SJCRH30 (cell line): ENCODE results near the gene CBX4. TPM values are rescaled to one million over a fixed set of nuclear protein-coding genes. Genes with fewer than 3 reads are reported as not detected.

ENCODE experiments used
- DNase-seq, 2 experiments: peaks; one replicate each; pipeline ENCODE4 v3.0.0-alpha.2; 2015 to 2020
- H3K27ac ChIP-seq: fragments of 250-450 bp; sonication (Bioruptor Pico); 2 replicates; pipeline ENCODE4 v1.5.1; 2020; ENCODE audit warnings: mild to moderate bottlenecking, moderate library complexity
- H3K27me3 ChIP-seq: fragments of 250-450 bp; sonication (Bioruptor Pico); 2 replicates; pipeline ENCODE4 v1.5.1; 2020; ENCODE audit warnings: mild to moderate bottlenecking, moderate library complexity
- H3K36me3 ChIP-seq: fragments of 250-450 bp; sonication (Bioruptor Pico); 2 replicates; pipeline ENCODE4 v1.5.1; 2020; ENCODE audit warnings: mild to moderate bottlenecking, moderate library complexity
- H3K4me1 ChIP-seq: fragments of 250-450 bp; sonication (Bioruptor Pico); 2 replicates; pipeline ENCODE4 v1.5.1; 2020; ENCODE audit warnings: mild to moderate bottlenecking, moderate library complexity
- H3K4me3 ChIP-seq: fragments of 250-450 bp; sonication (Bioruptor Pico); 2 replicates; pipeline ENCODE4 v1.5.1; 2020; ENCODE audit warnings: mild to moderate bottlenecking, moderate library complexity
- H3K9me3 ChIP-seq: fragments of 250-450 bp; sonication (Bioruptor Pico); replicated peaks from 2 replicates; pipeline ENCODE4 v1.5.1; 2020; ENCODE audit warnings: mild to moderate bottlenecking, moderate library complexity
- total RNA-seq: library from RNA; depleted of rRNA; stranded (reverse); fragments of >200 nt; shearing (Covaris generic); gene quantifications from 2 replicates; pipeline ENCODE4 v1.2.3, GENCODE V29; 2014

CBX4 gene
- total RNA-seq, 1 experiment from 2014 or later: 30.2 TPM

GRCh38 chr17:79831265-79832217 is 7.7 kb downstream of the CBX4 start:
- DNase-seq: no peak
- H3K9me3 ChIP-seq: no peaks in the 10 kb centered on the region
- H3K27me3 ChIP-seq: no peaks in the 10 kb centered on the region
- peaks cover 2% of the 10 kb centered on the region; the same call in 1 of the 2 replicates for H3K4me1 ChIP-seq
- H3K27ac ChIP-seq: no peak overlapping the region
- no peak overlapping the region for H3K4me3 ChIP-seq
- H3K36me3 ChIP-seq: peaks cover 28% of the 10 kb centered on the region

GRCh38 chr17:79830763-79831264 is 8.4 kb downstream of the CBX4 start:
- Histone ChIP-seq H3K4me3 (no peak overlapping the region), H3K27me3 (no peaks in the 10 kb centered on the region), H3K27ac (no peak overlapping the region), H3K4me1 (no peaks in the 10 kb centered on the region), H3K36me3 (peaks cover 24% of the 10 kb centered on the region), H3K9me3 (no peaks in the 10 kb centered on the region)
- DNase-seq: no peak

GRCh38 chr17:79830303-79830702 is 8.9 kb downstream of the CBX4 start:
- Histone ChIP-seq H3K4me1 (no peaks in the 10 kb centered on the region), H3K4me3 (no peak overlapping the region), H3K27me3 (no peaks in the 10 kb centered on the region), H3K27ac (no peak overlapping the region), H3K9me3 (no peaks in the 10 kb centered on the region), H3K36me3 (peaks cover 18% of the 10 kb centered on the region)
- DNase-seq: no peak

- Histone ChIP-seq H3K4me1 (no peaks in the 10 kb centered on the region), H3K4me3 (no peak overlapping the region), H3K27ac (no peak overlapping the region), H3K36me3 (peaks cover 10% of the 10 kb centered on the region), H3K9me3 (no peaks in the 10 kb centered on the region), H3K27me3 (no peaks in the 10 kb centered on the region)
- DNase-seq: no peak
Measured at GRCh38 chr17:79829457-79829856, 9.8 kb downstream of the CBX4 start.

GRCh38 chr17:79829004-79829403 is 10.2 kb downstream of the CBX4 start:
- Histone ChIP-seq H3K4me1 (no peaks in the 10 kb centered on the region), H3K36me3 (peaks cover 10% of the 10 kb centered on the region; the same call in 1 of the 2 replicates), H3K9me3 (no peaks in the 10 kb centered on the region), H3K27ac (no peak overlapping the region), H3K27me3 (no peaks in the 10 kb centered on the region), H3K4me3 (no peak overlapping the region)
- DNase-seq: no peak

GRCh38 chr17:79826841-79827578 is 12.2 kb downstream of the CBX4 start:
- no peak overlapping the region for H3K4me3 ChIP-seq
- H3K27ac ChIP-seq: no peak overlapping the region
- no peak for DNase-seq
- H3K36me3 ChIP-seq: no peaks in the 10 kb centered on the region
- no peaks in the 10 kb centered on the region for H3K9me3 ChIP-seq
- no peaks in the 10 kb centered on the region for H3K4me1 ChIP-seq
- no peaks in the 10 kb centered on the region for H3K27me3 ChIP-seq

GRCh38 chr17:79826204-79826680 is 13.0 kb downstream of the CBX4 start:
- Histone ChIP-seq H3K36me3 (no peaks in the 10 kb centered on the region), H3K9me3 (no peaks in the 10 kb centered on the region), H3K27ac (no peak overlapping the region), H3K4me1 (peaks cover 3% of the 10 kb centered on the region; the same call in 1 of the 2 replicates), H3K27me3 (no peaks in the 10 kb centered on the region), H3K4me3 (no peak overlapping the region)
- no peak for DNase-seq

GRCh38 chr17:79825580-79825921 is 13.7 kb downstream of the CBX4 start:
- Histone ChIP-seq H3K4me3 (no peak overlapping the region), H3K4me1 (peaks cover 3% of the 10 kb centered on the region; the same call in 1 of the 2 replicates), H3K27me3 (no peaks in the 10 kb centered on the region), H3K36me3 (no peaks in the 10 kb centered on the region), H3K9me3 (no peaks in the 10 kb centered on the region), H3K27ac (no peak overlapping the region)
- DNase-seq: no peak

GRCh38 chr17:79824893-79825579 is 14.2 kb downstream of the CBX4 start:
- Histone ChIP-seq H3K36me3 (no peaks in the 10 kb centered on the region), H3K4me1 (peaks cover 3% of the 10 kb centered on the region; the same call in 1 of the 2 replicates), H3K27ac (no peak overlapping the region), H3K4me3 (no peak overlapping the region), H3K27me3 (peaks cover 4% of the 10 kb centered on the region; the same call in 1 of the 2 replicates), H3K9me3 (no peaks in the 10 kb centered on the region)
- no peak for DNase-seq

- peaks cover 3% of the 10 kb centered on the region; the same call in 1 of the 2 replicates for H3K4me1 ChIP-seq
- H3K27me3 ChIP-seq: peaks cover 9% of the 10 kb centered on the region; the same call in 1 of the 2 replicates
- no peak for DNase-seq
- H3K36me3 ChIP-seq: no peaks in the 10 kb centered on the region
- H3K27ac ChIP-seq: no peak overlapping the region
- H3K9me3 ChIP-seq: no peaks in the 10 kb centered on the region
- H3K4me3 ChIP-seq: no peak overlapping the region
Measured at GRCh38 chr17:79824234-79824633, 15.0 kb downstream of the CBX4 start.

- H3K4me3 ChIP-seq: no peak overlapping the region
- H3K4me1 ChIP-seq: peaks cover 3% of the 10 kb centered on the region; the same call in 1 of the 2 replicates
- no peaks in the 10 kb centered on the region for H3K9me3 ChIP-seq
- no peak overlapping the region for H3K27ac ChIP-seq
- H3K36me3 ChIP-seq: no peaks in the 10 kb centered on the region
- H3K27me3 ChIP-seq: peaks cover 20% of the 10 kb centered on the region; the same call in 1 of the 2 replicates
- DNase-seq: no peak
Measured at GRCh38 chr17:79822583-79823124, 16.6 kb downstream of the CBX4 start.

GRCh38 chr17:79821331-79822095 is 17.7 kb downstream of the CBX4 start:
- Histone ChIP-seq H3K4me1 (peaks cover 3% of the 10 kb centered on the region; the same call in 1 of the 2 replicates), H3K4me3 (no peak overlapping the region), H3K27ac (no peak overlapping the region), H3K36me3 (no peaks in the 10 kb centered on the region), H3K9me3 (no peaks in the 10 kb centered on the region), H3K27me3 (peaks cover 24% of the 10 kb centered on the region; the same call in 1 of the 2 replicates)
- no peak for DNase-seq

GRCh38 chr17:79820959-79821330 is 18.3 kb downstream of the CBX4 start:
- Histone ChIP-seq H3K4me1 (peaks cover 3% of the 10 kb centered on the region; the same call in 1 of the 2 replicates), H3K27me3 (peaks cover 26% of the 10 kb centered on the region; the same call in 1 of the 2 replicates), H3K27ac (no peak overlapping the region), H3K9me3 (no peaks in the 10 kb centered on the region), H3K36me3 (no peaks in the 10 kb centered on the region), H3K4me3 (no peak overlapping the region)
- no peak for DNase-seq
